Measurements from ENCODE around the gene ICA1. TPM values are rescaled to one million over a fixed set of nuclear protein-coding genes. Genes with fewer than 3 reads are reported as not detected.
A peak's percentile ranks its signal among the peaks of the same experiment; 100 is the strongest.
"Not testable (repeated sequence)": the region's sequence is repeated elsewhere in the genome, so short reads cannot be mapped to it uniquely, and the experiment has no call there.

ICA1 gene
- total RNA-seq, 1 donor from 2014 or later = 1.9 TPM

GRCh38 chr7:8111282-8111960, 150.5 kb downstream of the ICA1 start:
- DNase-seq (ENCODE audit: low spot score) (no peak), ATAC-seq (no peak)

DNA sequence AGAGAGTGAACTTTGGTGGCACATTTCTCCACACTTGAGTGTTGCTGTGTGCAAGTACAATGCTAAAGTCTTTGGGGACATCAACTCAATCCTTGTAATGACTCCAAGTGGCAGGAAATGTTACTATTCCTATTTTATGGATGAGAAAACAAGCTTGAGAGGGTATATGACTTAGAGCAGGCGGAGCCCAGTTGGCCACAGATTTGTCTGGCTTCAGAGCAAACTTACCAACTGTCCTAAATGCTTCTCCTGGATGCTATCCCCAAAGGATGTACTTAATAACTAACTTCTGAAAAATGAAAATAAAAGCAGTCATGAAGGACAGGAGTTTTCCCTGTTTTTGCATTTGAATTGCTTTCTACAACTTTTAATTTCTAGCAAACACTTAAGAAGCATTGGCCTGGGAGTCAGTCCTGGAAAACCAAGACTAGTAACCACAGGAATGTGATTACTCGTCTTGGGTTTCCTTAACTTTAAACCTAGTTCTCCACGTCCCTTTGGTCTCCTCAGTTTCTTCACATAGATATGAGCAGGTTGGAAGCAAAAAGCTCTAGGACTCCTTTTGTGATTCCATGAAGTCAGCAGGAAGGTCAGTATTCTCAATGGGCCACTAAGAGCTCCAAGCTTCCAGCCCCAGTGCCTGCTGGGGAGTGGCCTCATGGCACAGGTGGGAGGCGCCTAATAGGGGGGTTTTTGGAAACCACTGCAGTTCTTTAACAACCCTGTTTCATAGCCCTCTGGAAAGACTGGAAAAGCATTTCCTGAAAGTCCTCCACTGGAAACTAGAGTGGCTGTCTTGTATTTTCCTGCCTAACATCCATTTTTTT, 152.6 kb downstream of the ICA1 start:
- DNase-seq (ENCODE audit: low spot score) (no peak), ATAC-seq (no peak)

DNA sequence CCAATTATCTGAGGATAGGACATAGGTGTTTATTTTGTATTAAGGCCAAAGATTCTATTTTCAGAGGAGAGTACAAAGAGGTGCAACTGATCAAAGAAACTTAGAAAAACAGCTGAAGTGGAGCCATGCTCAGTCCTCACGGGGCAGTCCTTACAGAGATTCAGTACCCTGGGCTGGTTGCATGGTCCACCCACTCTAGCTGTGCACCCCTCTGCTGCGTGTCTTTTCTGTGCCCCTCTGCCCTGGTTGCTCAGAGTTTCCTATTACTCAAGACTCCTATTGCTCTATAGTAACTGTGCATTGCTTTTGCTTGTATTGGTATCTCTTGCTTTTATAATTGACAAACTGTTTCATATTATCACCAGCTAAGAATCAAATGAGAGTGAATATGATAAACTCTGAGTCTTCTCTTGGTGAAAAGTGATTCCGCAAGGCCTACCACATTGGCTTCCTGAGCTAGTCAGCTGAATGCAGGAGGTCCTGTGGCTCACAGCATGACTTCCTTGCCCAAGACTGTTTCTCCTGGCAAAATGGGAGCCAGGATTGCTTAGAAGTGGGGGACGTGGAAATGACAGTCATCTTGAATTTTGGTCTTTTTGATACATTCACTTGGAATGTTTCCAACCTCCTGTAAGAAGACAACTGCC, 156.4 kb downstream of the ICA1 start:
- ATAC-seq (no peak), DNase-seq (ENCODE audit: low spot score) (no peak)

DNA sequence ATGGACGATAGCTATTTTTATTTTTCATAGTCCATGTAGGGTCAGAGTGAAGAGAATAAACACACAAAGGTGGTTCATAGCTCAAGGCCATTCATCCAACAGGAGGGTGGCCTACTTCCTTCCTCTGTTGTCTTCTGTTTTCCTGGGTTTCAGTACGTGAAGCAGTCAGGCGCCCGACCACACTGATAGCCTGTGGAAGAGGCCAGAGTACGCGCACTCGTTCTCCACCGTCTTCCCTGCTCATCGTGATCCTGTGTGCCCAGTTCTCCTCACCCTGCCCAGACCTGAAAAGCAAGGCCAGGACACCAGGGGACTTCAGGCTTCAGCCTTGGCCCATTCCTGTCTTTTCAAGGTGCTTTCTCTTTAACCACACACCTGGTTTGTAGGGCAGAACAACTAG, 158.7 kb downstream of the ICA1 start:
- no peak for DNase-seq (ENCODE audit: low spot score)
- ATAC-seq = no peak

DNA sequence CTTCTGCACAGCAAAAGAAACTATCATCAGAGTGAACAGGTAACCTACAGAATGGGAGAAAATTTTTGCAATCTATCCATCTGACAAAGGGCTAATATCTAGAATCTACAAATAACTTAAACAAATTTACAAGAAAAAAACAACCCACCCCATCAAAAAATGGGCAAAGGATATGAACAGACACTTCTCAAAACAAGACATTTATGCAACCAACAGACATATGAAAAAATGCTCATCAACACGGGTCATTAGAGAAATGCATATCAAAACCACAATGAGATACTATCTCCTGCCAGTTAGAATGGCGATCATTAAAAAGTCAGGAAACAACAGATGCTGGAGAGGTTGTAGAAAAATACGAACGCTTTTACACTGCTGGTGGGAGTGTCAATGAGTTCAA, 160.7 kb downstream of the ICA1 start:
- not testable (repeated sequence) for ATAC-seq; DNase-seq (ENCODE audit: low spot score)

DNA sequence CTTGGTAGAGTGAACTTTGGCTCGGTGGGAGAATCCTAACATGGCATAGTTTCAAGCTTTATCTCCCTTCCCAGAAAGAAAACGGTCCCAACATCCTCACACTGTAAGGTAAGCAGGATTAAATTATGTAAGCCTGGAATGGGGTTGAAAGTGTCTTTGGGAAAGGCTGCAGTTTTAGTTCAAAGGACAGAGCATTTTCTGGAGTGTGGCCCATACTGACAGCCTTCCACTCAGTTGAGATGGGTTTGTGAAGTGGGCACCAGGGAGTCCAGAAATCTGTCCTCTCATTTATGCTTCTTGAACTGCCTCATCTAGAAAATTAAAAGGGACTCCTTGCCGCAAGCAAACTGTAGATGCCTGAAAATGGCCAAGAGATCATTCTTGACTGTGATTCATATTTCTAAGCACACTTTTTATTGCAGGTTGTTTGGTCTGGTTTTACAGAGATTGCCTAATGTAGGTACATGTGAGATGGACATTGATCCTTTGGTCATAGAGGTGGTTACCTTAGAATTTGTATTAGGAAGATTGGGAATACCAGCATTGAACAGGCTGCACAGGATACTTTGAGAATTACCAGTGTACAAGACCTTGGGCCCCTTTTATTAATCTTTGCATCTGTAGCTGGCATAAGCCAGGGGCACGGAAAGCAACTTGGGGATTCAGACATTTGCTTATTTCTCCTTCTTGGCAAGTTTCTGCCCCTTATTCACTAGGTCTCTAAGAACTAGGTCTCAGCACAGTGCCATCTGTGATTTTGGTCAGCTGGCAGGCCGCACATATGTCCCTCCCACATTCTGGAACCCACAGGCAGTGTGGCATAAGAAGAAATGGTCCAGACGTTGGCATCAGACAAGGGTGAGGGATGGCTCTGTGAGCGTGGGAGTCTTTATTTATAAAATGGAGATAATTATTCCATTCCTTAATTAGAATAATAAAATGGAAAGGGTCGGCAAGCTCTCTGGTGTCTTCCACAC, 167.5 kb downstream of the ICA1 start:
- DNase-seq (ENCODE audit: low spot score) = peak; percentile 63

DNA sequence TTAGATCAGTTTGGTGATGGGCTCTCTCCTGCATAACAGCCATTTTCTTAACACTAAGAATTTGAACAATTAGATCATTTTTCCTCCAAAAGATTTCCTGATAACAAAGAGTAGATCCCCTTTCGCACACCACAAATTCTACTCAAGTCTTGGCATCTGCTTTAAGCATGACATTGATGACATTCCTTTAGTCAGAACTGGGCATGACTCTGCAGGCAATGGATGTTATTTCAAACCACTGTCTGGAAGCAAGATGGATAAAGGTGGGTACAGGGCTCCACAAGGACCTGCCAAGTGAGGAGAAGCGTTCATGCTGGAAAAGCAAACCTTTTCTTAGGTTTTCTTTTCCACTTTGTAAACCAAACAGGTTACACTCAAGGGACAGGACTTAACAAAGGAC, 169.8 kb downstream of the ICA1 start:
- ATAC-seq (no peak), DNase-seq (ENCODE audit: low spot score) (no peak)

More for the DNA sequence above, 167.5 kb downstream of the ICA1 start:
- peak; percentile 94 for ATAC-seq

- ATAC-seq = no peak
- no peak for DNase-seq (ENCODE audit: low spot score)
These were observed 172.8 kb downstream of the ICA1 start for GRCh38 chr7:8089036-8089780.

DNA sequence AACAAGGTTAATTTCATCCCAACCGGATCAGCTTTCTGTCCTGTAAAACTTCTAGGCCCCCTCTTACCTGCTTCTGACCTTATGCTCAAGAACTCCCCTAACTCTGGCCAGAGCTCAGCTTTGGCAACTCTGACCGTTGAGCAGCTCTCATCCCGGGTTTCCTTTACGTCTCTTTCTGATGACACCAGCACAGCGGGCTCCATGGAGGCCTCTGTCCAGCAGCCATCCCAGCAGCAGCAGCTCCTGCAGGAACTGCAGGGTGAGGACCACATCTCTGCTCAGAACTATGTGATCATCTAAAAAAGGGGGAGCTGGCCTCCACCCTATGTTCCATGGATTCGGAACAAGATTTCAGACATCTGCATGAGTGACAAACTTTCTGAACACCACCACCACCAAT, 175.7 kb downstream of the ICA1 start:
- no peak for ATAC-seq
- no peak for DNase-seq (ENCODE audit: low spot score)

- DNase-seq (ENCODE audit: low spot score) (no peak), ATAC-seq (no peak)
These were observed 176.5 kb downstream of the ICA1 start for GRCh38 chr7:8085420-8085819.

DNA sequence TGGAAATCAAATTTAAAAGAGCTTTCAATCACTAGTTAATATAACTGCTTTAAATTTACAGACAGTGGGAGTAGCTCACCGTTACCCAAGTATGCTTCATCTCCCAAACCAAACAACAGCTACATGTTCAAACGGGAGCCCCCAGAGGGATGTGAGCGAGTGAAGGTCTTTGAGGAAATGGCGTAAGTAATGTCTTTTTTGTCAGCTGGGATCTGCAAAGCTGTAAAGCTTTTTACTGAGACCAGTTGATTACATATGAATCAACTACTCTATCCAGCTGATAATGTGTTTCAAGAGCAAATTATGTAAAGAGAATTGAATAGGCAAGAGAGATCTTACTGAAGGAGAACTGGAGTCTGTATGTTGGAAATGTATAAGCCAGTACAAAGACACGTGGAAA, 177.1 kb downstream of the ICA1 start:
- no peak for DNase-seq (ENCODE audit: low spot score)
- no peak for ATAC-seq

GRCh38 chr7:8082762-8083161, 179.2 kb downstream of the ICA1 start:
- ATAC-seq (no peak), DNase-seq (ENCODE audit: low spot score) (no peak)

DNA sequence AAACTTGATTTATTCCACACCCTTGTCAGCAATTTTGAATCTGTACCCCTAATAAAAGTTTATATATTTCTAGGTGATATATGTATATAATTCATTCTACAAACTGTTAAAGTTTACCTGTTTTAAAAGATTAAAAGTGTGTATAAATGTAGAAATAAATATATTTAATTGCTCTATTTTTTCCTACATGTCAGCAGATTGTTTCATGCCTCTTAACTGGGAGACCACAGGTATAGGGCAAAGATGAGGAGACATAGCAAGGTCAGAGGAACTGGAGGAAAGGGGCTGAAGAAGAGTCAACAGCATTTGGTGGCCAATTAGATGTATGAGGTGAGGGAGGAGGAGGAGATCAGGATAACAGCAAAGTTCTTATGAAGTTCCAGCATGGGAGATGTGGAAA, 183.5 kb downstream of the ICA1 start:
- ATAC-seq (no peak), DNase-seq (ENCODE audit: low spot score) (no peak)

DNA sequence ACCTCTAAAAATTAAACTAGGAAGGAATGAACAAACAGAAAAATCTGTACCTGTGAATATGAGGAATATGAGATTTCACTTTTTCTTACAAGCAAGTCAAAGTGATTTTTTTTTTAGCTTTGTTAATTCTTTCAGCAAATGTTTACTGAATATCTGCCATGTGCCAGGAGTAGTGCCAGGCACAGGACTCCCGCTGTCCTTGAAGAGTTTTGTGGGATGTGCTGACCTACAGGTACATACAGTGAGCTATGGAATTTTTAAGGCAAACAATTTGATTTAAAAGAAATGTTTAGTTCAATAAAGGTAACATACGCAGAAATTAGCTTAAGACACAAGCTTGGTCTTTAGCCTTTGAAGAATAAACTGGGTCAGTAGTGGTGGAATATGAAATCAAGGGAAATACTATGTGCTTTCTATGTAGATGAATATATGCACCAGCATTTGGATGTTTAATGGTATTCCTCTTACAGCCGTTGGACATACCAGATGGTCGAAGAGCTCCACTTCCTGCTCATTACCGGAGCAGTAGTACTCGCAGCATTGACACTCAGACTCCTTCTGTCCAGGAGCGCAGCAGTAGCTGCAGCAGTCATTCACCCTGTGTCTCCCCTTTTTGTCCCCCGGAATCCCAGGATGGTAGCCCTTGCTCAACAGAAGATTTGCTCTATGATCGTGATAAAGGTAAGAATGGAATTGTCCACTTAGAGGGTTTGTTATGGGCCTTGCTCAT, 191.4 kb downstream of the ICA1 start:
- DNase-seq (ENCODE audit: low spot score) (no peak), ATAC-seq (no peak)

DNA sequence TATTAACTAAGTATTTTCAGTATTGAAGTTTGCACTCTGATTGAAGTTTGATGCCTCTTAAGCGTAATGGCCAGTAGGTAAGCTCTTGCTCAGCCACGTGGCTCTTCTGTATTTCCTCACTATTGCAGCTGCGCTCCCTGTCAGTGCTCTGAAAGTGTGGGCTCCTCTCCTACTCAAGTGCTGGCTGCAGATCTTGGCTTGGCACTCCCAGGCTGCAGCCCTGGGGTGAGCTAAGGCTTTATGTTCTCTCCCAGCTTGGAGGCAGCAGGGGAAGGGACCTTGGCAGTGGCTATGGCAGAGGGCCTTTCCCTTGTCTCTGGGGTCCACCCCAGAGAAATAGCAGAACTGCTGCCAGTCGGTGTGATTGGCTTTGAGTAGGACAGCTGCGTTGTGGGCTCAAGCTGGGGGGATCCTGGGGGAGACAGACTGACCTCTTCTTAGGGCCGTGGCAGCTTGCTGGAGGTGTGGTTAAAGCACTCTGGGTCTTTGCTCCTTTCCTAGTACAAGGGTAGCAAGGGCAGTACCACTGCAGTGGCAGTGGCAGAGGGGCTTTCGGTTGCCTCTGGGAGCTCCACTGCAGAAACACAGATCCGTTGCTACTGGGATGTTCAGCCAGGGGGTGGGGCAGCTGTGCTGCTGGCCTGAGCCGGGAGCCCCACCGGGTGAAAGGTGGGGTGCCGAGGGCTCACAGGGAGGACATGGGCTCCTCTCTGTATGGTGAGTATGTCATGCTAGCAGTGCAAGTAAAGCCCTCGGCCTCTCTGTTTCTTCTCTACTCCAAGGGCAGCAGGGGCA, 192.9 kb downstream of the ICA1 start:
- ATAC-seq (no peak), DNase-seq (ENCODE audit: low spot score) (no peak)

DNA sequence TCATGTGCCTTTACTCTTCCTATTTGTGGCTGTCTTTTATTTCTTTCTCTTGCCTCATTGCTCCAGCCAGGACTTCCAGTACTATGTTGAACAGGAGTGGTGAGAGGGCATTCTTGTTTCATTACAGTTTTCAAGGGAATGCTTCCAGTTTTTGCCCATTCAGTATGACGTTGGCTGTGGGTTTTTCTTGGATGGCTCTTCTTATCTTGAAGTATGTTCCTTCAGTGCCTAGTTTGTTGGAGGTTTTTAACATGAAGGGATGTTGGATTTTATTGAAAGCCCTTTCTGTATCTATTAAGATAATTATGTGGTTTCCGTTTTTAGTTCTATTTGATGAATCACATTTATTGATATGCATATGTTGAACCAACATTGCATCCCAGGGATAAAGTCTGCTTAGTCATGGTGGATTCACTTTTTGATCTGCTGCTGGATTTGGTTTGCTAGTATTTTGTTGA, 196.6 kb downstream of the ICA1 start:
- no peak for ATAC-seq
- no peak for DNase-seq (ENCODE audit: low spot score)

- ATAC-seq (no peak), DNase-seq (ENCODE audit: low spot score) (no peak)
These were observed 197.1 kb downstream of the ICA1 start for GRCh38 chr7:8064828-8065227.

GRCh38 chr7:8063706-8064297, 198.2 kb downstream of the ICA1 start:
- ATAC-seq (no peak), DNase-seq (ENCODE audit: low spot score) (no peak)
